OCI-LY7 (cell line): Measurements from ENCODE around the gene MPZ. TPM values are rescaled to one million over a fixed set of nuclear protein-coding genes. Genes with fewer than 3 reads are reported as not detected.

ENCODE experiments used
- BruUV-seq: library from RNA; stranded (reverse); fragments of 400-500 nt; replicated peaks from 2 replicates; lab custom pipeline; 2021; lab: Mats Ljungman, UMichigan
- CTCF ChIA-PET: fragments of 300-600 bp; sonication (Branson Sonifier 250); formaldehyde crosslinking; loops from one replicate; lab custom pipeline; 2022; ENCODE audit warnings: antibody characterized with exemption; ENCODE audit not compliant: unreplicated experiment; lab: Charles Lee
- POLR2A ChIA-PET: fragments of 300-600 bp; sonication (Branson Sonifier 250); formaldehyde crosslinking; loops from one replicate; lab custom pipeline; 2022; ENCODE audit warnings: antibody characterized with exemption; lab: Charles Lee
- DNase-seq: peaks from one replicate; pipeline ENCODE4 v3.0.0-alpha.2; 2015; ENCODE audit warnings: low spot score
- H2AFZ ChIP-seq: fragments of 200-600 bp; sonication (generic), shearing (Covaris generic); 2 replicates; pipeline ENCODE4 v1.6.1; 2014; ENCODE audit warnings: mild to moderate bottlenecking, antibody characterized with exemption, low read length, moderate library complexity
- H3K27ac ChIP-seq: fragments of 200-600 bp; sonication (generic); 2 replicates; pipeline ENCODE4 v1.5.1; 2014; ENCODE audit warnings: mixed run types, low read depth, mild to moderate bottlenecking, moderate library complexity, low read length, inconsistent platforms; ENCODE audit not compliant: poor library complexity, severe bottlenecking
- H3K36me3 ChIP-seq: fragments of 200-600 bp; sonication (generic); 2 replicates; pipeline ENCODE4 v1.6.1; 2014; ENCODE audit warnings: mild to moderate bottlenecking, antibody characterized with exemption, low read length, moderate library complexity, mixed read lengths; ENCODE audit not compliant: insufficient read depth
- H3K4me1 ChIP-seq: fragments of 200-600 bp; sonication (generic); 2 replicates; pipeline ENCODE4 v1.5.1; 2014; ENCODE audit warnings: mild to moderate bottlenecking, low read length; ENCODE audit not compliant: insufficient read depth, poor library complexity, severe bottlenecking
- H3K4me2 ChIP-seq: fragments of 200-600 bp; sonication (generic); 2 replicates; pipeline ENCODE4 v1.6.1; 2014; ENCODE audit warnings: mild to moderate bottlenecking, low read length
- H3K4me3 ChIP-seq: fragments of 200-600 bp; sonication (generic); 2 replicates; pipeline ENCODE4 v1.5.1; 2014; ENCODE audit warnings: mild to moderate bottlenecking, low read depth, low read length; ENCODE audit not compliant: poor library complexity, severe bottlenecking
- H3K79me2 ChIP-seq: fragments of 200-600 bp; sonication (generic); 2 replicates; pipeline ENCODE4 v1.6.1; 2016; ENCODE audit warnings: low read depth, mild to moderate bottlenecking, low read length, moderate library complexity, mixed read lengths; ENCODE audit not compliant: insufficient read depth
- H3K9me2 ChIP-seq: fragments of 200-600 bp; sonication (generic); 2 replicates; pipeline ENCODE4 v1.6.1; 2016; ENCODE audit warnings: mild to moderate bottlenecking, low read length, mixed read lengths; ENCODE audit not compliant: insufficient read depth
- H3K9me3 ChIP-seq: fragments of 200-600 bp; sonication (generic); 2 replicates; pipeline ENCODE4 v1.6.1; 2014; ENCODE audit warnings: mild to moderate bottlenecking, mixed run types, low read length, mixed read lengths
- H4K20me1 ChIP-seq: fragments of 200-600 bp; sonication (generic); 2 replicates; pipeline ENCODE4 v1.6.1; 2014; ENCODE audit warnings: mild to moderate bottlenecking, antibody characterized with exemption, low read length, moderate library complexity, mixed read lengths; ENCODE audit not compliant: insufficient read depth
- EZH2phosphoT487 ChIP-seq: fragments of 200-600 bp; sonication (generic); IDR thresholded peaks from 2 replicates; pipeline ENCODE4 v1.6.1; 2018; ENCODE audit warnings: low read depth, borderline replicate concordance, mild to moderate bottlenecking, mixed run types, antibody characterized with exemption, low read length, moderate library complexity, mixed read lengths
- intact Hi-C: fragments of 100-400 bp; cut with micrococcal nuclease; formaldehyde crosslinking; loops from one replicate; pipeline ENCODE4 v1.10.0; 2022; ENCODE audit not compliant: unreplicated experiment
- total RNA-seq, 2 experiments: library from RNA; depleted of rRNA in 1 of 2; stranded (reverse); fragments of >200 nt in 1 of 2; shearing (Covaris generic) in 1 of 2; gene quantifications; 2 replicates each; pipeline ENCODE4 v1.2.3, GENCODE V29; 2014 to 2022
- TF ChIP-seq, protein P1 (sequence below): fragments of 200-600 bp; sonication (generic); conservative IDR thresholded peaks from 2 replicates; pipeline ENCODE4 v1.5.1; 2014; ENCODE audit warnings: mild to moderate bottlenecking, antibody characterized with exemption, low read length, moderate library complexity, mixed read lengths

MPZ gene
- total RNA-seq, 2 experiments from 2014 or later, result 4.5 to 9.0 TPM

DNA sequence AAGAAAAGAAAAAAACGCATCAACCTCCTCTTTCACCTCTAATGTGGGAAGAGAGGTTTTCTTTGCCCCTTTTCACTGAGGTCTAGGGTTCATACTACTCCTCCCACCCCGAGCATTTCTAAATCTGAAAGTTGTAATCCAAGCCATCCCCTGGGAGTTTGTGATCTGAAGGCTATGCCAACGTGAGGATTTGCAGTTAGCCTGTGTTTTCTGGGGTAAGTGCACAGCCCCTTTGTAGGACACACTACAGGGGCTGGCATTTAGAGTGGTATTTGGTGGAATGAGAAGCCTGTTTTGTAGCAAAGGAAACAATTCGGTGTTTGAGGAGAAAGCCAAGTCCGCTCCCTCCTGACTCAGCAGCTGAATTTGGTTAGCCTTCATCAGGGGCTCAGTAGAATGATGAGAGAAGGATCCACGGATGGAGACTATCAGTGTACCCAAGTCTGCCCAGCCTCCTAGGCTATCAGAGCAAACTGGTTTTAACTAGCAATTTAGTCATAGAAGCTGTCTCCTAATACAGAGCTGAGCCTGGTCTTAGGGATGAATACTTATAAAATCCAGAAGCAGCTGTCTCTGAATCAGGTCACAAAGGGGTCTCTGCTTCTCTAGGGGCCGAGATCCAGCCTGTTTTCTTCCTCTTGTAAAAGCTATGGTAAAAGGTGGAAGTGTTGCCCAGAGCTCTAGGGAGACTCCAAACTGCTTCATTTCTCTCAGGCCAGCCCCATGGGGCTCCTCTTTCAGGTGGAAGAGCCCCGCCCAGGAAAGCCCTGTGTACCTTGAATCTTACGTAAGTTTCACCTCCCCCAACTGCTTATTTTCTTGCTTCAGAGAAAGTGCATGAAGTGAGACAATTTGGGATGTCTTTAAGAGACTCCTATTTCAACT, 49.1 kb downstream of the MPZ start:
- no peak for TF ChIP-seq EZH2phosphoT487
- TF ChIP-seq, protein P1, sequence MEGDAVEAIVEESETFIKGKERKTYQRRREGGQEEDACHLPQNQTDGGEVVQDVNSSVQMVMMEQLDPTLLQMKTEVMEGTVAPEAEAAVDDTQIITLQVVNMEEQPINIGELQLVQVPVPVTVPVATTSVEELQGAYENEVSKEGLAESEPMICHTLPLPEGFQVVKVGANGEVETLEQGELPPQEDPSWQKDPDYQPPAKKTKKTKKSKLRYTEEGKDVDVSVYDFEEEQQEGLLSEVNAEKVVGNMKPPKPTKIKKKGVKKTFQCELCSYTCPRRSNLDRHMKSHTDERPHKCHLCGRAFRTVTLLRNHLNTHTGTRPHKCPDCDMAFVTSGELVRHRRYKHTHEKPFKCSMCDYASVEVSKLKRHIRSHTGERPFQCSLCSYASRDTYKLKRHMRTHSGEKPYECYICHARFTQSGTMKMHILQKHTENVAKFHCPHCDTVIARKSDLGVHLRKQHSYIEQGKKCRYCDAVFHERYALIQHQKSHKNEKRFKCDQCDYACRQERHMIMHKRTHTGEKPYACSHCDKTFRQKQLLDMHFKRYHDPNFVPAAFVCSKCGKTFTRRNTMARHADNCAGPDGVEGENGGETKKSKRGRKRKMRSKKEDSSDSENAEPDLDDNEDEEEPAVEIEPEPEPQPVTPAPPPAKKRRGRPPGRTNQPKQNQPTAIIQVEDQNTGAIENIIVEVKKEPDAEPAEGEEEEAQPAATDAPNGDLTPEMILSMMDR, result no peak
- Histone ChIP-seq H3K27ac (no peak overlapping the region), H3K4me2 (peak overlapping the region; percentile 62), H3K79me2 (no peaks in the 10 kb centered on the region), H3K9me2 (no peaks in the 10 kb centered on the region), H3K4me1 (peaks cover 18% of the 10 kb centered on the region), H4K20me1 (no peaks in the 10 kb centered on the region), H3K9me3 (no peaks in the 10 kb centered on the region), H2AFZ (peak overlapping the region; percentile 72), H3K36me3 (no peaks in the 10 kb centered on the region), H3K4me3 (peak overlapping the region; percentile 39)
- DNase-seq, result no peak
- ChIA-PET CTCF (no interaction called here), POLR2A (interaction anchor here (1.0 to 1.1 kb wide), 2 partner anchors 8 to 12 kb away, joined by 3 to 4 read pairs; no protein-coding TSS in a partner anchor)
- BruUV-seq, result no TSS peak
- intact Hi-C loops, result no loop called here

DNA sequence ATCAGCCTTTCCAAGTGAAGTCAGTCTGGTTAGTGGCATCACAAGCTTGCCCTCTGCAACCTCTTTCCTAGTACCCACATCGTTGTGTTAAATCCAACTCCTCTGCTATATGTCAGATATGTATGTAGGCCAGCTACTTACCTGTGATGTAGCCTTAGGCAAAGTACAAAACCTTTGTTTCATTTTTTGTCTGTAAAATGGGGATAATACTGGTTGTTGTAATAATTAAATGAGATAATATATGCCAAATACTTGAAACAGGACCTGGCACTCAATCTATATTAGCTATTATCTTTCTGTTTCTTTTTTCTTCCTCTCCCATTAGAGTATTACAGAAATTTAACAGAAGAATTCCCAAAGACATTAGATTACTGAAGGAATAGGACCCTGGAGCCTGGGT, 50.0 kb downstream of the MPZ start:
- BruUV-seq, result no TSS peak
- Histone ChIP-seq H3K4me1 (peaks cover 18% of the 10 kb centered on the region), H3K4me3 (no peak overlapping the region), H4K20me1 (no peaks in the 10 kb centered on the region), H3K4me2 (no peak overlapping the region), H3K9me3 (no peaks in the 10 kb centered on the region), H2AFZ (no peak overlapping the region), H3K9me2 (no peaks in the 10 kb centered on the region), H3K27ac (no peak overlapping the region), H3K36me3 (no peaks in the 10 kb centered on the region), H3K79me2 (no peaks in the 10 kb centered on the region)
- intact Hi-C loops, result no loop called here
- DNase-seq, result no peak
- POLR2A ChIA-PET, result interaction anchor here (0.6 to 1.1 kb wide), 3 partner anchors 9 to 39 kb away, joined by 3 to 4 read pairs (median 3); no protein-coding TSS in a partner anchor
- no peak for TF ChIP-seq EZH2phosphoT487
- TF ChIP-seq, protein P1, result no peak
- CTCF ChIA-PET, result no interaction called here

DNA sequence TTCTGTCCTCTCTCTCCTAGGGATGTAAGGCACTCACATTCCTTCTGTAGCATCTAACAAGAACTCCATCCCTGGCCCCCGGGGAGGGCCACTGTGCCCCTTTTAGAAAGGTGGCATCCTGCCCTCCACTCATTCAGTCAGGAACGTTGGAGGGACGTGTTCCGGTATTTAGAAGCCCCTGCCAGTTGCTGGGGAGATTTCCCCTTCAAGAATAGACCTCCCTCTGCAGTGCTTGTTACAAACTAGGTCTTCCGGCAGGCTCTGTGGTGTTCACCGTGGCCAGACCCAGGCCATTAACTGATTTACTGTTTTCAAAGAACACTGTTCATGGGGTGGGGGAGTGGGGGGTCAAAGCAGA, 50.4 kb downstream of the MPZ start:
- POLR2A ChIA-PET, result interaction anchor here (0.6 kb wide), 1 partner anchor 38 kb away, joined by 3 read pairs; no protein-coding TSS in a partner anchor
- H2AFZ ChIP-seq, result no peak overlapping the region
- CTCF ChIA-PET, result no interaction called here
- intact Hi-C loops, result no loop called here
- TF ChIP-seq, protein P1, result no peak
- TF ChIP-seq EZH2phosphoT487, result no peak
- DNase-seq, result no peak
- no peaks in the 10 kb centered on the region for H3K9me2 ChIP-seq
- H3K4me3 ChIP-seq, result no peak overlapping the region
- H3K27ac ChIP-seq, result no peak overlapping the region
- no peaks in the 10 kb centered on the region for H3K36me3 ChIP-seq
- BruUV-seq, result no TSS peak
- no peaks in the 10 kb centered on the region for H4K20me1 ChIP-seq
- H3K4me2 ChIP-seq, result no peak overlapping the region; the same call in 1 of the 2 replicates
- H3K79me2 ChIP-seq, result no peaks in the 10 kb centered on the region
- H3K4me1 ChIP-seq, result peaks cover 18% of the 10 kb centered on the region
- H3K9me3 ChIP-seq, result no peaks in the 10 kb centered on the region
